WI38 (cell line): ENCODE data around the gene ZBTB16.

ENCODE experiments used
- H3K4me3 ChIP-seq: 2 replicates; pipeline ENCODE4 v1.5.1; 2011; ENCODE audit warnings: low read depth, mild to moderate bottlenecking, control low read depth, low read length
- TF ChIP-seq, protein P1 (sequence below): IDR thresholded peaks from 2 replicates; pipeline ENCODE4 v1.5.1; 2012; ENCODE audit warnings: low read depth, mild to moderate bottlenecking, control low read depth, low read length

ZBTB16 gene

DNA sequence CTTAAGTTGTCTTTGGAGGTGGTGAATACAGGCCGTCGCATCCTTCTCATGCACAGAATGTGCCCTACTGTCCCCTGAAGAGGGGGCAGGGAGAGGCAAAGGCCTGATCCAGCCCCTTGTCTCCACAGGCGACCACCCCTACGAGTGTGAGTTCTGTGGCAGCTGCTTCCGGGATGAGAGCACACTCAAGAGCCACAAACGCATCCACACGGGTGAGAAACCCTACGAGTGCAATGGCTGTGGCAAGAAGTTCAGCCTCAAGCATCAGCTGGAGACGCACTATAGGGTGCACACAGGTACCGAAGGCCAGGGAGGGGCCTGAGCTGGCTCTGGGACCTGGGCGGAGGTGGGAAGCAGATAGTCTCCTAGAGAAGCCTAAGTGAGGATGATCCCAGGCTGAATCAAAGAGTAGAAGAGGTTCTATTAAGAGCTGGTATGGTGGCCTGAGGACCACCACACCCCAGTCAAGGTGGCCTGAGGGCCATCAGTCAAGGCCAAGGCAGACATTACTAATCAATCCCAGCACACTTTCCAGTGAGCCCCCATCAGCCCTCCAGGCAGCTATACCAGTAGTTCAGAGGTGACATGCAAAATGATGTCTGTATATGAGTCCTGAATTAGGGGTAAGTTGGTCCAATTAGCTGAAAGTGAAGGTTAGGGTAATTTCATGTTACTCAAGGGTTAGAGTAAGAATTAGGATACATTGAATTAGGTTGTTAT, 187.7 kb downstream of the ZBTB16 start:
- TF ChIP-seq, protein P1, sequence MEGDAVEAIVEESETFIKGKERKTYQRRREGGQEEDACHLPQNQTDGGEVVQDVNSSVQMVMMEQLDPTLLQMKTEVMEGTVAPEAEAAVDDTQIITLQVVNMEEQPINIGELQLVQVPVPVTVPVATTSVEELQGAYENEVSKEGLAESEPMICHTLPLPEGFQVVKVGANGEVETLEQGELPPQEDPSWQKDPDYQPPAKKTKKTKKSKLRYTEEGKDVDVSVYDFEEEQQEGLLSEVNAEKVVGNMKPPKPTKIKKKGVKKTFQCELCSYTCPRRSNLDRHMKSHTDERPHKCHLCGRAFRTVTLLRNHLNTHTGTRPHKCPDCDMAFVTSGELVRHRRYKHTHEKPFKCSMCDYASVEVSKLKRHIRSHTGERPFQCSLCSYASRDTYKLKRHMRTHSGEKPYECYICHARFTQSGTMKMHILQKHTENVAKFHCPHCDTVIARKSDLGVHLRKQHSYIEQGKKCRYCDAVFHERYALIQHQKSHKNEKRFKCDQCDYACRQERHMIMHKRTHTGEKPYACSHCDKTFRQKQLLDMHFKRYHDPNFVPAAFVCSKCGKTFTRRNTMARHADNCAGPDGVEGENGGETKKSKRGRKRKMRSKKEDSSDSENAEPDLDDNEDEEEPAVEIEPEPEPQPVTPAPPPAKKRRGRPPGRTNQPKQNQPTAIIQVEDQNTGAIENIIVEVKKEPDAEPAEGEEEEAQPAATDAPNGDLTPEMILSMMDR = no peak
- H3K4me3 ChIP-seq = no peak overlapping the region

DNA sequence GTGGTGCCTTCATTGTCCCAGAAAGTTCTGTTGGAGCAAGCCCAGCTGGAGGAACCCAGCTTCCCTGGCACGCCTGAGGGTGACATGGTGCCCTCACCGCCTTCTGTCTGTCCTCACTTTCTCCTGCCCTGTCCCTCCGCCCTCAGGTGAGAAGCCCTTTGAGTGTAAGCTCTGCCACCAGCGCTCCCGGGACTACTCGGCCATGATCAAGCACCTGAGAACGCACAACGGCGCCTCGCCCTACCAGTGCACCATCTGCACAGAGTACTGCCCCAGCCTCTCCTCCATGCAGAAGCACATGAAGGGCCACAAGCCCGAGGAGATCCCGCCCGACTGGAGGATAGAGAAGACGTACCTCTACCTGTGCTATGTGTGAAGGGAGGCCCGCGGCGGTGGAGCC, 190.7 kb downstream of the ZBTB16 start:
- TF ChIP-seq, protein P1 = no peak
- H3K4me3 ChIP-seq = no peak overlapping the region

DNA sequence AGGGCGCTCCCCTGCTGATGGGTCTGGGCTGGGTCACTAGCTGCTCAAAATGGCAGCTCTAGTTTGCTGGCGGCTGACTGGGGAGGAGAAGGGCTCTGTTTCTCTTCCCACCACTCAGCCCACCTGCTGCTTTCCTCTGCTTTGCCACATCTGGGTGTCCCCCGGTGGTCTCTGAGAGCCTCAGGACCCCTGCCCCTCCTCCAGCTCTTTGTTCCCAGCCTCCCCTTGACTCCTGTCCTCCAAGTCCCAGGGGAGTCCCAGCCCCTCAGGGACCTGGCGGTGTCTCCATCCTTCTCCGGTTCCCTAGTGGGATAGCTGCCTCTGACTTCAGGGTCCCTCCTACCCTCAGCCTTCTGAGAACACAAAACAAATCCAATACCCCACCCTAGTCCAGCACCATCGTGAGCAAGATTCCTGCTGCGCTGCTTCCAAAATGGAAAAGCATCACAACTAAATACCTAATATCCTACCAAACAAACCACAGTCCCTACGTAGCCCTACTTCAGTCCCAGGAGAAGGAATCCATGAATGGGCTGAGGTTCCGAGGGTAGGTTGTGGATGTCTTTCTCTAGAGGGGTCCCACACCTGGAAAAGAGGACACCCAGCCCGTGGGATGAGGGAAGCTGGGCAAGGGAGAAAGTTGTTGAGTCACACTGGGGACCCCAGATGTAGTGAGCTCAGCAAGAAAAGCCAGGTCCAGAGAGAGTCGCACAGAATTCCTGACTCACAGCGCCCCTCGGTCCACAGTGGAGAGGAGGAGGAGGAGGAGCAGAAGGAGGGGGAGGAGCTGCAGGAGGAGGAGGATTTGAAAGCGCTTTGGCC, 191.7 kb downstream of the ZBTB16 start:
- TF ChIP-seq, protein P1 = no peak

DNA sequence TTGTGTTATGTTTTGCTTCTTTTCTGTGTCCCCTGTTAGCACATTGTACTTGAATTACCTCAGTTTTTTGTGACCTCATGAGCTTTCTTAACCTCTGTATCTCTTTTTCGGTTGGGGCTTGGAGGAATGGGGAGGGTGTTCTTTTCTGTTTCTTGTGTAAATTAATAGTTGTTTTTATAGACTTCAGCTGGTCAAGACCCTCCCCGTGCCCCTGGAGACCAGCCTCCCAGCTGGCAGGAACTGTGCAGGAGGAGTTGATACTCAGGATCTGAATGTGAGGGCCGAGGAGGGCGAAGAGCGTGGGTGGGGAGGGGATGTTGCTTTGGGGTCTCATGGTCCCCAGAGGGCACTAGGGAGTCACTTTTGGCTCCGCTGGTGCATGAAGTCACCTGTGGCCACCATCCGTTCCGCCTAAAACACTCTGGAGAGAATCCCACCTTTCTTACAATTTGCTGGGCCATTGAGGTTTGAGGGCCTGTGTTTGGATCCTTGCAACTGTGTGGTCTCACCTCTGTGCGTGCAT, 192.4 kb downstream of the ZBTB16 start:
- TF ChIP-seq, protein P1 = no peak
- H3K4me3 ChIP-seq = no peak overlapping the region

More for the DNA sequence above, 191.7 kb downstream of the ZBTB16 start:
- no peak overlapping the region for H3K4me3 ChIP-seq

DNA sequence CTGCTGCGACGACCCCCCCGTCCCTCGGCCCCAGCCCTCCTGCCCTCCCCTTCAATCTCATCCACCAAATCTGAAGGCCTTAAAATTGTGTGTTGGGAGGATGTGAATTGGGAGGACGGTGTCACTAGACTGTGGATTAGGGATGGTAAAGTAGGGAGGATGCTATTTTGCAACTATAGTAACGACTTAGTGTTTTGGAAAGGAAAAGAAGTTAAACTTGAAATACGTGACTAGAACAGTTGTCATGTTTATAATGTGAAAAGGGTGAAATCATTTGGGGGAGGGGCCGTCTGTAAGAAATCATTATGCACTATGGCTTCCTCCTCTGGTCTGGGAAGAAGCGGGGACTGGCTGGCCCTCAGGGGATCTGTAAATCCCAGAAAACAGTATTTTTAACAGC, 193.3 kb downstream of the ZBTB16 start:
- TF ChIP-seq, protein P1 = no peak
- H3K4me3 ChIP-seq = no peak overlapping the region

DNA sequence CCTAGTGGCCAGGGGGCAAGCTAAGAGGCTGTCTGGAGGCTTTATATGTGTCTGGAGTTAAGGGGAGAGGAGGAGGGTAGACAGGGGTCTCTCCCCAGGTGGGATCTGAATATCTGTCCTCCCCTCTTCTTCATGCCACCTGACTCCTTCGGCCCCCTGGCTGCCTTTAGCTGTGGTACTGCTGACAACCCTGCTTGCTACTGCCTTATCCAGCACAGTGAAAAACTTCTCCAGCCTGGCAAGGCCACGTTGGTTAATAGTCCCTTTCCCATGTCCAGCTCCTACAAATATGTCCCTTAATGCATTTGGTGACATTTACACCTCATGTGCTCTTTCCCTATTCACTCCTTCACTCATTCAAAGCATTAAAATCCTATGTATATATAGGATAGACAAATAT, 194.3 kb downstream of the ZBTB16 start:
- H3K4me3 ChIP-seq = no peak overlapping the region
- TF ChIP-seq, protein P1 = no peak
